Retina (tissue), 1 donor: ENCODE measurements around the gene KCNA2.

ENCODE experiments used
- DNase-seq: peaks from one replicate; pipeline ENCODE4 v3.0.0-alpha.2; 2016

Gene KCNA2

DNA sequence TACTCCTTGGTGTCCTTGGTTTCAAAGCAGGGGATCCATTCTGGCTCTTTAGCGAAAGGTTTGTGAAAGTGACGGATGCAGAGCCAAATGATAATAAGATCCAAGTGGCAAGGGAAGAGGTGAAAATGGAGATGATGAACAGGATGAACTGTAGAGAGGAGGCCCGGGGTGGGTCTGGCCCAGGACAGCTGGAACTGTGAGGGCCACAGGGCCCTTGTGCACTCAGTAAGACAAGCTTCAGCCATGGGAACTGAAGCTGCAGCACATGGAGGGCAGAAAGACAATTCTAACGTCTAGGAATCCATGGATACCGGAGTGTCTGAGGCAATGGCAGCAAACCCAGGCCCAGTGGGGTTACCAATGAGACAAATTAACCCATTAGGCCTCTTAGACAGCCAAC, 4.8 kb downstream of the KCNA2 start:
- DNase-seq = no peak

GRCh38 chr1:110600716-110601115, 5.4 kb downstream of the KCNA2 start:
- no peak for DNase-seq

GRCh38 chr1:110597966-110598365, 8.2 kb downstream of the KCNA2 start:
- no peak for DNase-seq

DNA sequence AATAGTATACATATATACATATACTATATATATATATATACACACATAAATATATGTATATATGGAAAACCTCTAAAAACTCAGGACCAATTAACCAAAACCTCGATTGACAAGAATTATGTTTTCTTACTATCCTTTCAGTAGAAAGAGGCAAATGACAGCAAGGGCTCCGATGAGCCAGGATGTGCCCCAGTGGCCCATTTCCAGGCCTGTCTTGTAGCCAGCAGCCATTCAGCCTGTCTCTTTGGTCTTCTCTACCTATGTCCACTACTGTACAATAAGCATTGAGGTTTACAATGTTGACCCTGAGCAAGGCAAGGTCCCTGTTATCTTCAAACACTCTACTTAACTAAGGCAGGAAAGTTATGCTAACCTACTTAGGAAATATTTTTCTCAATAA, 9.8 kb downstream of the KCNA2 start:
- DNase-seq = no peak

DNA sequence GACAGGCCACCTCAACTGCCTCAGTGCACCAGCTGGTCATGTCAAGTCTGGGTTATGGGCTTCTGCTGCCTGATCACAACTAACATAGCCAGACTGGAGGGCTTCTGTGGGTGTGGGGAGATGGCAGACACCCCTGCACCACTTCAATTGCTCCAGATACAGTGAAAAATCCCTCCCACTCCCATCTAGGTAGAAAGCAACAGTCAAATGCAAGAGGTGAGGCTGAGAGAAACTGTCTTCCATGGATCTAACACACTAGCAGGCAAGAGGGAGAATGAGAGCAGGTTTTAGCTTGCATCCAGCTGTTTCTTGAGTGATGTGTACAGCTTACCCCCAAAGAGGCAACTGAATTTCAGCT, 10.8 kb downstream of the KCNA2 start:
- DNase-seq = no peak

DNA sequence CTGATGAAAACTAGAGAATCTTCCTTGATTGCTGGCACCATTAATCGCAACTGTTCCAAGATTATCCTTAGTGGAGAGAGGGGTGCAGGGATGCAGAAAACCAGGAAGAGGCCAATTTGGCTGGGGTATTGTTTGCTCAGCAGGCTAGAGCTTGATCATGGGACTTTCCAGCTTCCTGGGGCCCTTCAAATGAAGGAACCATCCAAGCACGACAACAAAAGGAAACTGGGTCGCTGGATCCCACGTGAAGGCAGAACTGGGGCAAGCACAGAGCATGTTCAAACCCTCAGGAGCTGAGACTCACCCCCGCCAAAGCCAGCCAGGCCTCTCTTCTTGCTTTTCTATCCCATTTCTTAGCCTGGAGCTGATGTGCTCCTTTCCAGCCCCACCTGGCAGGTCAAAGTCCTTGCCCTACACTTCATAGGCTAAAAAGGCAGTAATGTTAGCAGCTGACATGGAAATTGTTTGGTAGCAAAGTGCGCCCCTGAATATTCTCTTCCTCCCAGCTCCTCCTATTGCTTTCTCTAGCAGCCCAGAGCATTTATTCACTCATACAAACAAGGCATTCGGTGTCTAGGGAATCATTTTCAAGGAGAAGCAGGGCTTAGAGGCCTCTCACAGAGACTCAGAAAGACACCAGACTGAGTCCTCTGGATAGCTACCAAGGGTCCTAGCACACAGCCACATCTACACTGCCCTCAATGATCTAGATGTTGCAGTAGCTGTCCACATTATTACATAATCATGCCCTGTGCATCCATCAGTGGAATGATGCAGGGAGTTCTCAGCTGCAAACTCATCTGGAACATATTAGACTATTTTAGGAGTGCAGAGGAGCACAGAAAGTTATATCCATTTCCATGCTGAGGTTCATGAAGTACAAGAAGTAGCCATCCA, 11.5 kb downstream of the KCNA2 start:
- peak; percentile 67 for DNase-seq

DNA sequence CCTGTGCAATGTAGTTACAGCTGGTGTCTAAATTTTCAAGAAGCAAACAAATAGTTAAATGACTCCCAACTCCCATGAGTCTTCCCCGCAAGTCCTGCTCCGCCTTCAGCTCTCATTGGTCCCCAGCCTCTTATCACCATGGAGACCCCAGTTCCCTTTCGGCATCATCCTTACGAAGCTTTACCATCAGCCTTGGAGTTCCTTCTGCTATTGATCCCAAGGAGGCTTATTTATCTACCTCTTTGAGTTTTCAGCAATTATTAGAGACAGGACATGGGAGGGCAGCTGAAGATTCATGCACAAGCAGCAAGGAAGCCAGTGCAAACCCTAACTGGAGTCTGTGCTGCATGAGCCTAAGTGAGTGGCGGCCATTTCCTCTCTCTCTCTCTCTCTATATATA, 12.3 kb downstream of the KCNA2 start:
- peak; percentile 53 for DNase-seq

GRCh38 chr1:110591956-110592355, 14.2 kb downstream of the KCNA2 start:
- no peak for DNase-seq

GRCh38 chr1:110588991-110589390, 17.2 kb downstream of the KCNA2 start:
- DNase-seq = no peak

- no peak for DNase-seq
Observed at GRCh38 chr1:110588486-110588885, 17.7 kb downstream of the KCNA2 start.

GRCh38 chr1:110587906-110588305, 18.3 kb downstream of the KCNA2 start:
- no peak for DNase-seq

GRCh38 chr1:110585481-110585880, 20.7 kb downstream of the KCNA2 start:
- DNase-seq = no peak

- no peak for DNase-seq
Observed at GRCh38 chr1:110584045-110584444, 22.1 kb downstream of the KCNA2 start.

- DNase-seq = no peak
Observed at GRCh38 chr1:110583505-110583904, 22.7 kb downstream of the KCNA2 start.

DNA sequence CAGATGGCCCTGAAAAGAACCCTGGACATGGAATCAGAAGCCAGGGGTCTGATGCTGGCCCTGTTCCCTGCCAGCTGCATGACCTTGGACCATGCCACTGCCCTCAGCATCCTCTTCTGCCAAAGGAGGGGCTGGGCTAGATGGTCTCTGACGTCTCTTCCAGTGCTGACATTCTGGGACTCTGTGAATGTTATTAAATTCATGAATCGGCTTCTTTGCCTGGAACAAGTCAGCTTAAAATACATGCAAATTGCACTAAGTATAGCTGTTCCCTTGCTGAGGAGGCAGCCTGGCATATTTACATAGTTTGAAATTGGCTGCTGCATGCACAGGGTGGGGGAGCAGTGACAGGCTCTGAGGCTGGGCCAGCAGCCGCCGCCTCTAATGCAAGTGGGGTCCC, 23.8 kb downstream of the KCNA2 start:
- DNase-seq = no peak

GRCh38 chr1:110581682-110582145, 24.4 kb downstream of the KCNA2 start:
- peak; percentile 71 for DNase-seq

DNA sequence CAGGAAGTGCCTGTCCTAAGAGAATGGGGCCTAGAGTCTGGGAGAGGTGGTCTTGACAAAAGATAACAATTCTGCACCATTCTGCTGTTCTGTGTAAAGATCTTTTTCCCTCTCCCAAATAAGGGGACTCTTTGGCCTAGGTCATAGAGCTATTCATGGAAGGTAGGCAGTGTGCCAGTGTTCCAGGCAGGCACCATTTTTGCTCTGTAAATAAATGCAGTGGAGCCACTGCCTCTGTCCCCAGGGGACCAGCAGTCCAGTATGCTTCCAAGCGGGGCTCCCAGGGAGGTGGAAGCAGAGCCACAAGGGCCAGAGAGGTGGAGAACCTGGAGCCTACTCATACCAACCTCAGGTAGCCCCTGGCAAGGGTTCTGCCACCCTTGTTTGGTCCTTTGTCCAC, 25.9 kb downstream of the KCNA2 start:
- DNase-seq = no peak

GRCh38 chr1:110579460-110579859, 26.7 kb downstream of the KCNA2 start:
- DNase-seq = no peak

DNA sequence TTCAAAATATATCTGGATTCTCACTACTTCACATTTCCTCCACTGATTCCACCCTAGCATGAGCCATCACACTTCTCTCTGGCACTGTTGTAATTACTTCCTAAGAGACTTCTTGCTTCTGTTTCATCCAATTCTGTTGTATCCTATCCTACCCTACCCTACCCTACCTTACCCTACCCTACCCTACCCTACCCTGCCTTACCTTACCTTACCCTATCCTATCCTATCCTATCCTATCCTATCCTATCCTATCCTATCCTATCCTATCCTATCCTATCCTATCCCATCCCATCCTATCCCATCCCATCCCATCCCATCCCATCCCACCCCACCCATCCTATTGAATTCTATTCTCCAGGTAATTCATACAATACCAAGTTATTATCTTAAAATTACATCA, 29.7 kb downstream of the KCNA2 start:
- no peak for DNase-seq

DNA sequence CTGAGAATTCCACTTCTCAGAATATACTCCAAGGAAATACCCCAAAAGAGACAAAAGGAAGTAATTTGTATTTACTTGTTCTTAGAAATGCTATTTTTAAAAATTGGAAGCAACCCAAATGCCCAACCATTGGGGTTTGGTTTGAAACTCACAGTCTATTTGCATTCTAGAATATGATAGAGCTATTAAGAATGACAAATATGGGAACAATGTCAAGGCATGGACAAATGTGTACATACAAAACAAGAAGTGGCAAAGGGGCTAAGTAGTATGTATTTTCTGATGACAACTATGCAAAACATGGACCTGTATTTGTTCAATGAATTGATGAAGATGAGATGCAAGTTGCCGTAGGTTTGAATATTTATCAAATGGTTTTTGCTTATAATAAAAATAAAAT, 32.8 kb downstream of the KCNA2 start:
- no peak for DNase-seq

DNA sequence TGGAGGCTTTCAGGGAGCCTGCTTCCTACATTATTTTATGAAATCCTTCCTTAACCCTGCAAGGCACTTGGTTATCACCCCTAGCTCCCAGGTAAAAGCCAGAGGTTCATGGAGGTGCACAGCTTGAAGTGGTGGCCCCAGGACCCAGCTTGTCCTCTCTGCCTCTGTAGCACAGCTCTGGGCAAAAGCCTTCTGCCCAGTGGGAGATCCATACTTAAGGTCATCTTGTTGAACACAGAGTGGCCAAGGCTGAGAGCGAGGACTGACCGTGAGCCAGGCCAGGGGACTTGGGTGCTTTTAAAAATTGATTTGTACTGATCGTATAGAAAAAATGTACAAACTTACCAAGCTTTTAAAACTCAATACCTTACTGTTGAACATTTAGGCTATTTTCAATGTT, 33.4 kb downstream of the KCNA2 start:
- DNase-seq = no peak

GRCh38 chr1:110570901-110571300, 35.3 kb downstream of the KCNA2 start:
- no peak for DNase-seq

GRCh38 chr1:110570307-110570706, 35.9 kb downstream of the KCNA2 start:
- DNase-seq = no peak

DNA sequence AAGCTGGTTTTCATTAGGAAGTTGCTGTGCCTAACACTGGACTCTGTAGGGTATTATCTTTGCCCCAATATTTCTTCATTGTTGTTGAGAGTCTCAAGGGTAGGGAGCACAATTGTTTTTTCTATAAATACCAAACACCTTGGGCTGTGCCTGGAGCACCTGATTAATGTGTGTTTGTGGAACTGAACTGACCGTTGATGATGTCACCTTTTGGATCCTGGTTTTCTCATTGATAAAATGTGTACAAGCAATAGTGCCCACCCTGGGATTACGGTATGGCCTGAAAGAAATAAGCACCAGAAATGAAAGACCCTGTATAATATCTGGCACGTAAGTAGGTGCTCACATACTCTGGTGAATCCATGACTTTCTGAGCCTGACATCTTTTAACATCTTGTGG, 39.3 kb downstream of the KCNA2 start:
- no peak for DNase-seq

GRCh38 chr1:110565565-110565964, 40.6 kb downstream of the KCNA2 start:
- peak; percentile 63 for DNase-seq
